ENCODE data around the gene OXCT1.

DNA sequence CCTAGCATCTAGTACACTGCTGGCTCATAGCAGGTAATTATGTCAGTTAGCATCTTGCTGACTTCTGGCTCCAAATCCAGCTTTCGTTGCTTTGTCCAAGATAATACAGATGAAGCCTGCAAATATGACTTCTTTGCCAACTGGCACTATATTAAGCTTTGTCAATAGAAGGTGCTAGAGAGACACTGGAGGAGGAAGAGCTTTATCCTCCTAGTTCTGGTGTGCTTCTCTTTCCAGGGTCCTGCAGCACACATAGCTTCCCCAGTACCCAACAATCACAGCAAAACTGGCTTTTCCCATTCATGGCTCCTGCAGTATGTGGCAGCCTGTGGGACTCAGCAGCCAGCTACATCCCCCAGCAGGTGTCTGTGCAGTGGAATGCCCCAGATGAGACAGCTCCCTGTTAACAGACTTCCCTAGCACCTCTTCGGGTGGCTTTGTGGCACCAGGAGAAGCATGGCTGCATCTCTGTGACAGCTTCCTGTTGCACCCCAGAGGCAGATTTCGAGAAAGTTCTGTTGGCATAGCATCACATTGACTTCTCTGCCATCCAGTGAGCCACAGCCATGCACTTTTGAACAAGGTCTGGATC, 147.8 kb downstream of the OXCT1 start:
- TF ChIP-seq TAF1 (IDR thresholded peaks at IDR 0.05; ENCODE audit: low read depth, low read length) (no peak), POLR2AphosphoS5 (IDR thresholded peaks at IDR 0.05; ENCODE audit: low read depth, low read length) (no peak), POLR2A (IDR thresholded peaks at IDR 0.05; ENCODE audit: low read depth, low read length) (no peak), PAX5 (IDR thresholded peaks at IDR 0.05; ENCODE audit: insufficient read depth, low read length, severe bottlenecking) (no peak), POU2F2 (IDR thresholded peaks at IDR 0.05; ENCODE audit: low read depth, low read length) (no peak)
